Omental fat pad (tissue), 4 donors: ENCODE results near the gene BMX. TPM values are rescaled to one million over a fixed set of nuclear protein-coding genes. Genes with fewer than 3 reads are reported as not detected.

Experiments
- ATAC-seq: fragments of 150-250 bp; one replicate; pipeline ENCODE4 v1.9.1; 2016; ENCODE audit warnings: mild to moderate bottlenecking, moderate library complexity; ENCODE audit not compliant: low FRiP score
- DNase-seq: peaks from one replicate; pipeline ENCODE4 v3.0.0-alpha.2; 2019; ENCODE audit warnings: low spot score
- CTCF ChIP-seq, 3 donors: fragments of 450-650 bp; IDR thresholded peaks; one replicate each; pipeline ENCODE4 v1.5.1; 2016 to 2017; ENCODE audit warnings: antibody characterized with exemption in 3 of 3, mild to moderate bottlenecking in 3 of 3, moderate library complexity in 2 of 3
- total RNA-seq, 4 donors: library from RNA; depleted of rRNA; stranded (reverse); fragments of >200 nt; gene quantifications; one replicate each; pipeline ENCODE4 v1.1.0, GENCODE V29; 2016

The BMX gene
- total RNA-seq, 4 donors from 2014 or later: 1.7 to 12.9 (median 2.8) TPM

- no peak for DNase-seq
- TF ChIP-seq CTCF (IDR thresholded peaks at IDR 0.05): no peak
- no peak for ATAC-seq
Observed at GRCh38 chrX:15602761-15603160, 102.2 kb downstream of the BMX start.

DNA sequence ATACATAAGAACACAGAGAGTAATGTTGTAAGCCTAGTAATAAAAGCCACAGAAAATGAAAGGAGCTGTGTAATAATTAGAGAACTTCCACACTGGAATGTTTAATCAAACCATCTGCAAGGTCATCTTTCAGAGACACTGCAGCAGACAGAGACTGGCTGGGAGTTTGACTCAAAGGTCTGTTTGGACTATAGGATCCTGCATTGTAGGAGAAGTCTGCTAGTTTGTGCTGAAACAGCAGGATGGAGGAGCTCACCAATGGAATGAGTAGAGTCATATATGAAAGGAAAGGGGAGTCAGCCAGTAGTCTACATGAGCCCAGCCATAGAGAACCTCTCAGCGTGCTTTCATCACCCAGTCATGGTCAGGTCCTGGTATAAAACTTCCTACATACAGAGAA, 104.6 kb downstream of the BMX start:
- no peak for DNase-seq
- no peak for TF ChIP-seq CTCF (IDR thresholded peaks at IDR 0.05)
- ATAC-seq: no peak

Other genes with a start within 250 kb of the BMX start
- 1 to 10 TPM; 1.9 to 4.0 (median 2.7) TPM for gene ASB9, start 230.7 kb upstream of the BMX start, total RNA-seq
- not detected for gene ASB11, start 185.2 kb upstream of the BMX start, total RNA-seq
- 10 to 100 TPM; 11.8 to 30.7 (median 15.7) TPM for gene PIGA, start 165.3 kb upstream of the BMX start, total RNA-seq
- 10 to 100 TPM in 1 of 4 donors, 1 to 10 TPM in 3; 1.1 to 28.8 (median 6.3) TPM for gene VEGFD, start 116.4 kb upstream of the BMX start, total RNA-seq
- gene PIR, start 7.5 kb upstream of the BMX start, total RNA-seq: 10 to 100 TPM in 3 of 4 donors, 1 to 10 TPM in 1; 9.8 to 54.7 (median 25.0) TPM
- 10 to 100 TPM in 3 of 4 donors, 1 to 10 TPM in 1; 6.2 to 76.3 (median 21.5) TPM for gene ACE2, start 100.2 kb downstream of the BMX start, total RNA-seq
- gene CLTRN, start 164.0 kb downstream of the BMX start, total RNA-seq: under 1 TPM in 1 of 4 donors, not detected in 3; 0.88 TPM
- 10 to 100 TPM; 10.2 to 29.3 (median 11.0) TPM for gene CA5B, start 237.5 kb downstream of the BMX start, total RNA-seq